K562 (cell line): ENCODE data around the gene DPM2. TPM values are rescaled to one million over a fixed set of nuclear protein-coding genes. Genes with fewer than 3 reads are reported as not detected.

Experiments used
- BCOR ChIP-seq: fragments of 450-650 bp; IDR thresholded peaks from 2 replicates; pipeline ENCODE4 v1.6.1; 2016
- CXXC5 ChIP-seq: fragments of 250-450 bp; sonication (Bioruptor Pico); IDR thresholded peaks from 2 replicates; pipeline ENCODE4 v1.8.0; 2022; ENCODE audit warnings: inconsistent platforms, mild to moderate bottlenecking, moderate library complexity
- FOXA3 ChIP-seq, 2 experiments: fragments of 450-650 bp in 1 of 2; sonication (generic) in 1 of 2; formaldehyde crosslinking; IDR thresholded peaks in 1 of 2; conservative IDR thresholded peaks in 1 of 2; 2 replicates each; pipeline versions ENCODE4 v1.4.0 to v1.8.0; 2020 to 2022; ENCODE audit warnings: mild to moderate bottlenecking in 2 of 2, missing genetic modification reagents in 1 of 2
- LCOR ChIP-seq: sonication (generic); formaldehyde crosslinking; IDR thresholded peaks from 2 replicates; pipeline ENCODE4 v1.8.0; 2022; ENCODE audit warnings: mild to moderate bottlenecking, missing genetic modification reagents
- NRF1 ChIP-seq, 2 experiments: fragments of 450-650 bp; IDR thresholded peaks in 1 of 2; conservative IDR thresholded peaks in 1 of 2; 2 replicates each; pipeline ENCODE4 v1.6.1; 2014; ENCODE audit warnings: mild to moderate bottlenecking in 2 of 2
- PCBP2 ChIP-seq: fragments of 200-400 bp; formaldehyde crosslinking; IDR thresholded peaks from 2 replicates; pipeline ENCODE4 v1.6.1; 2018; ENCODE audit warnings: low read length, low read depth, mild to moderate bottlenecking, moderate library complexity; ENCODE audit not compliant: poor library complexity, severe bottlenecking
- PTBP1 ChIP-seq: fragments of 200-400 bp; formaldehyde crosslinking; IDR thresholded peaks from 2 replicates; pipeline ENCODE4 v1.6.1; 2017; ENCODE audit warnings: low read depth, low read length
- RB1 ChIP-seq: fragments of 450-650 bp; IDR thresholded peaks from 2 replicates; pipeline ENCODE4 v1.6.1; 2017; ENCODE audit warnings: low read depth, mild to moderate bottlenecking
- SOX6 ChIP-seq: fragments of 450-650 bp; IDR thresholded peaks from 2 replicates; pipeline ENCODE4 v1.6.1; 2014; ENCODE audit warnings: mild to moderate bottlenecking
- ZNF212 ChIP-seq: fragments of 450-650 bp; formaldehyde crosslinking; IDR thresholded peaks from 2 replicates; pipeline ENCODE4 v1.4.0; 2020; ENCODE audit warnings: mild to moderate bottlenecking
- polyA plus RNA-seq, 8 experiments: library from polyadenylated mRNA; depleted of rRNA in 4 of 8; stranded (reverse) in 5 of 8; unstranded in 3 of 8; fragments of >200 nt; fragmentation: Nextera tagmentation in 2 of 8; fragmentation: Illumina TruSeq in 1 of 8; extraction: Ambion mirVana in 2 of 8; extraction: Trizol in 1 of 8; gene quantifications; 2 replicates each; pipeline versions ENCODE4 v1.2.1 to v1.2.3, GENCODE V29; 2011 to 2014; ENCODE audit warnings: inconsistent platforms in 1 of 8, missing spikeins in 1 of 8
- total RNA-seq, 7 experiments: library from RNA; depleted of rRNA in 6 of 7; stranded (reverse); fragments of >200 nt in 6 of 7; fragmentation: Illumina TruSeq in 2 of 7; extraction: Trizol in 2 of 7; gene quantifications; 2 replicates each; pipeline versions ENCODE4 v1.2.1 to v1.2.3, GENCODE V29; 2011 to 2021; ENCODE audit warnings: low replicate concordance in 1 of 7
- TF ChIP-seq, protein P1 (sequence below), 2 experiments: fragments of 450-650 bp; formaldehyde crosslinking in 1 of 2; IDR thresholded peaks; 2 replicates each; pipeline versions ENCODE4 v1.4.0 to v1.6.1; 2014 to 2020; ENCODE audit warnings: mild to moderate bottlenecking in 2 of 2, borderline replicate concordance in 1 of 2, low read depth in 1 of 2
- TF ChIP-seq, protein P2 (sequence below): fragments of 200-800 bp; sonication (Bioruptor generic); IDR thresholded peaks from 2 replicates; pipeline ENCODE4 v1.6.1; 2016; ENCODE audit warnings: missing genetic modification characterization, missing compliant biosample characterization

Gene DPM2
- total and polyA plus RNA-seq, 9 of the 15 experiments (the other 6 are each of a cell fraction or from before 2014, with no cell fraction given), result 43.5 to 126 (median 71.1) TPM

DNA sequence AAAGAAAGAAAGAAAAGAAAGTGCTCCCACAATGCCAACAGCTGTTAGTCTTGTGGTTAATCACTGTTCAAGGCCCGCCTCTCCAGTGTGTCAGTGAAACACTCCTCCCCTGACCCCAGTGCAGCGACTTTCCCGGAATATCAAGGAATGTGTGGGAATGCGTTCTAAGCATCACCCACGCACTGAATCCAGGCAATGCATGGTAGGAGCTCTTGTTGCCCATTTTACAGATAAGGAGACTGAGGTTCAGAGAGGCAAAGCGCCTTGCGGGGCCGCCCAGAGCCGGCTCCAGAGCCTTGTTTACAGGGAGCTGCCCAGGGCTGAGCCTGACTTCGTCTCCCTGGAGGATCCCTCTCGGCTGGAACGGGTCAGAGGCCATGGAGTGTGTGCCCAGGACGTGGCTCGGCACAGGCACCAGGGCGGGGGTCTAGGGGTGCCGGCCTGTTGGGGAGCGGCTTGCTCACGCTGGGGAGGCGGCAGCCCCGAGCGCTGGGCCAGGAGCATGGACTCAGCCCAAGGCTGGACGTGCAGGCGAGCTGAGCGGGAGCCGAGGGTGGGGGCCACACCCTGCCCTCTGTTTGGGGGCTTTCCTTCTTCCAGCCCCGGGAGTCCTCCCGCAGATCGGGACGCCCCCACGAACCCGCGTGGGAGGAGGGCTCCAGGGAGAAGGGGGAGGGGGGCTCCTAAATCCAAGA lies 39.1 kb downstream of the DPM2 start (continued):
- TF ChIP-seq RB1, result 0 out of 2 replicates have a peak, but pooled peaks have one; percentile 10
- peak; percentile 40; the same call in 1 of the 2 replicates for TF ChIP-seq CXXC5 (CRISPR knock-in tag)
- peak; percentile 90 for TF ChIP-seq PTBP1
- TF ChIP-seq FOXA3 (CRISPR knock-in tag; conservative IDR thresholded peaks at IDR 0.05 in 1 of 2, IDR thresholded peaks at IDR 0.05 in 1 of 2), result peak in 1 of 2 experiments; percentile 56; a peak in 1 of 4 replicates
- TF ChIP-seq PCBP2, result no peak
- no peak for TF ChIP-seq ZNF212
- TF ChIP-seq, protein P1, sequence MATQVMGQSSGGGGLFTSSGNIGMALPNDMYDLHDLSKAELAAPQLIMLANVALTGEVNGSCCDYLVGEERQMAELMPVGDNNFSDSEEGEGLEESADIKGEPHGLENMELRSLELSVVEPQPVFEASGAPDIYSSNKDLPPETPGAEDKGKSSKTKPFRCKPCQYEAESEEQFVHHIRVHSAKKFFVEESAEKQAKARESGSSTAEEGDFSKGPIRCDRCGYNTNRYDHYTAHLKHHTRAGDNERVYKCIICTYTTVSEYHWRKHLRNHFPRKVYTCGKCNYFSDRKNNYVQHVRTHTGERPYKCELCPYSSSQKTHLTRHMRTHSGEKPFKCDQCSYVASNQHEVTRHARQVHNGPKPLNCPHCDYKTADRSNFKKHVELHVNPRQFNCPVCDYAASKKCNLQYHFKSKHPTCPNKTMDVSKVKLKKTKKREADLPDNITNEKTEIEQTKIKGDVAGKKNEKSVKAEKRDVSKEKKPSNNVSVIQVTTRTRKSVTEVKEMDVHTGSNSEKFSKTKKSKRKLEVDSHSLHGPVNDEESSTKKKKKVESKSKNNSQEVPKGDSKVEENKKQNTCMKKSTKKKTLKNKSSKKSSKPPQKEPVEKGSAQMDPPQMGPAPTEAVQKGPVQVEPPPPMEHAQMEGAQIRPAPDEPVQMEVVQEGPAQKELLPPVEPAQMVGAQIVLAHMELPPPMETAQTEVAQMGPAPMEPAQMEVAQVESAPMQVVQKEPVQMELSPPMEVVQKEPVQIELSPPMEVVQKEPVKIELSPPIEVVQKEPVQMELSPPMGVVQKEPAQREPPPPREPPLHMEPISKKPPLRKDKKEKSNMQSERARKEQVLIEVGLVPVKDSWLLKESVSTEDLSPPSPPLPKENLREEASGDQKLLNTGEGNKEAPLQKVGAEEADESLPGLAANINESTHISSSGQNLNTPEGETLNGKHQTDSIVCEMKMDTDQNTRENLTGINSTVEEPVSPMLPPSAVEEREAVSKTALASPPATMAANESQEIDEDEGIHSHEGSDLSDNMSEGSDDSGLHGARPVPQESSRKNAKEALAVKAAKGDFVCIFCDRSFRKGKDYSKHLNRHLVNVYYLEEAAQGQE (IDR thresholded peaks at IDR 0.05; ENCODE audit: borderline replicate concordance), result no peak
- TF ChIP-seq, protein P1 (CRISPR knock-in tag; IDR thresholded peaks at IDR 0.05; ENCODE audit: low read depth), result 0 out of 2 replicates have a peak, but pooled peaks have one; percentile 40
- no peak for TF ChIP-seq LCOR (CRISPR knock-in tag)
- TF ChIP-seq, protein P2, sequence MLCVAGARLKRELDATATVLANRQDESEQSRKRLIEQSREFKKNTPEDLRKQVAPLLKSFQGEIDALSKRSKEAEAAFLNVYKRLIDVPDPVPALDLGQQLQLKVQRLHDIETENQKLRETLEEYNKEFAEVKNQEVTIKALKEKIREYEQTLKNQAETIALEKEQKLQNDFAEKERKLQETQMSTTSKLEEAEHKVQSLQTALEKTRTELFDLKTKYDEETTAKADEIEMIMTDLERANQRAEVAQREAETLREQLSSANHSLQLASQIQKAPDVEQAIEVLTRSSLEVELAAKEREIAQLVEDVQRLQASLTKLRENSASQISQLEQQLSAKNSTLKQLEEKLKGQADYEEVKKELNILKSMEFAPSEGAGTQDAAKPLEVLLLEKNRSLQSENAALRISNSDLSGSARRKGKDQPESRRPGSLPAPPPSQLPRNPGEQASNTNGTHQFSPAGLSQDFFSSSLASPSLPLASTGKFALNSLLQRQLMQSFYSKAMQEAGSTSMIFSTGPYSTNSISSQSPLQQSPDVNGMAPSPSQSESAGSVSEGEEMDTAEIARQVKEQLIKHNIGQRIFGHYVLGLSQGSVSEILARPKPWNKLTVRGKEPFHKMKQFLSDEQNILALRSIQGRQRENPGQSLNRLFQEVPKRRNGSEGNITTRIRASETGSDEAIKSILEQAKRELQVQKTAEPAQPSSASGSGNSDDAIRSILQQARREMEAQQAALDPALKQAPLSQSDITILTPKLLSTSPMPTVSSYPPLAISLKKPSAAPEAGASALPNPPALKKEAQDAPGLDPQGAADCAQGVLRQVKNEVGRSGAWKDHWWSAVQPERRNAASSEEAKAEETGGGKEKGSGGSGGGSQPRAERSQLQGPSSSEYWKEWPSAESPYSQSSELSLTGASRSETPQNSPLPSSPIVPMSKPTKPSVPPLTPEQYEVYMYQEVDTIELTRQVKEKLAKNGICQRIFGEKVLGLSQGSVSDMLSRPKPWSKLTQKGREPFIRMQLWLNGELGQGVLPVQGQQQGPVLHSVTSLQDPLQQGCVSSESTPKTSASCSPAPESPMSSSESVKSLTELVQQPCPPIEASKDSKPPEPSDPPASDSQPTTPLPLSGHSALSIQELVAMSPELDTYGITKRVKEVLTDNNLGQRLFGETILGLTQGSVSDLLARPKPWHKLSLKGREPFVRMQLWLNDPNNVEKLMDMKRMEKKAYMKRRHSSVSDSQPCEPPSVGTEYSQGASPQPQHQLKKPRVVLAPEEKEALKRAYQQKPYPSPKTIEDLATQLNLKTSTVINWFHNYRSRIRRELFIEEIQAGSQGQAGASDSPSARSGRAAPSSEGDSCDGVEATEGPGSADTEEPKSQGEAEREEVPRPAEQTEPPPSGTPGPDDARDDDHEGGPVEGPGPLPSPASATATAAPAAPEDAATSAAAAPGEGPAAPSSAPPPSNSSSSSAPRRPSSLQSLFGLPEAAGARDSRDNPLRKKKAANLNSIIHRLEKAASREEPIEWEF (CRISPR knock-in tag), result no peak
- TF ChIP-seq BCOR, result peak; percentile 99
- TF ChIP-seq NRF1 (conservative IDR thresholded peaks at IDR 0.05 in 1 of 2, IDR thresholded peaks at IDR 0.05 in 1 of 2), result 0 out of 4 replicates have a peak, but pooled peaks of 1 of the 2 experiments have one; percentile 29
- TF ChIP-seq SOX6, result no peak
